CD4-positive, alpha-beta T cell treated with Interleukin-10 for 1 hour (primary cell): ENCODE measurements around the gene NALCN.

Experiments
- DNase-seq: peaks from one replicate; pipeline ENCODE4 v3.0.0-alpha.2; 2020

The NALCN gene

GRCh38 chr13:101013245-101013644, 403.1 kb downstream of the NALCN start:
- no peak for DNase-seq

GRCh38 chr13:101010100-101010499, 406.2 kb downstream of the NALCN start:
- DNase-seq = no peak

- DNase-seq = no peak
These were observed 409.1 kb downstream of the NALCN start for GRCh38 chr13:101007245-101007644.
